NOMO-1 treated with DMSO at 0.1 percent for 48 hours (cell line): ENCODE data around the gene CLTCL1.

ENCODE experiments used
- DNase-seq: peaks from one replicate; lab custom pipeline; 2025; ENCODE audit not compliant: unreplicated experiment; lab: John Stamatoyannopoulos, UW

Gene CLTCL1

DNA sequence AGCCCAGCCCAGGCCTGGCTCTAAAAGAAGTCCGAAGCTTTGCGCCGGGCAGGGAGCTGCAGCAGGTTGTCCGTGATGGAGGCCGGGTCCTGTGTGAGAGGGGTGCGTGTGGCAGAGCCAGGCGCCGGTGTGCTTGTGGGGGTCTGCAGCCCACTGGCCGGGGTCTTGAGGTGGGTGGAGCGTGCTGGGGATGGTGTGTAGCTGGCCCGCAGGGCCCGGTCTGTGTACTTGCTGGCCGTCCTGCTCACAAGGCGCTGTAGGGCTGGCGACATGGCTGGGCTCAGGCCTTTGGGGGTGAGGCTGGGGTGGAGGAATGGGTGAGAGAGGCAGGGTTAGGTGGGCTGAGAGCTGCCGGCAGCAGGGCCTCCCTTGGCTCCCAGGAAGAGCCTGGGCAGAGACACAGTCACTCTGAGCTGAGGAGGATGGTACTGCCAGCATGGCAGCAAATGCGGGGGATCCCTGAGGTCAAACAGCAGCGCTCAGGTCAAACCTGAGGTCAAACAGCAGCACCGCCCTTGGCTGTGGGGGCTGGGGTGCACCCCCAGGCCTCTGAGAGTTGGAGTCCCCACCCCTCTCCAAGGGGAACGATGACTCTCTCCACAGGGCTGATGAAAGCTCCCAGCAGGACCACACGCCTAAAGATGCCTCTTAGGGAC, 157.2 kb downstream of the CLTCL1 start:
- no peak for DNase-seq

DNA sequence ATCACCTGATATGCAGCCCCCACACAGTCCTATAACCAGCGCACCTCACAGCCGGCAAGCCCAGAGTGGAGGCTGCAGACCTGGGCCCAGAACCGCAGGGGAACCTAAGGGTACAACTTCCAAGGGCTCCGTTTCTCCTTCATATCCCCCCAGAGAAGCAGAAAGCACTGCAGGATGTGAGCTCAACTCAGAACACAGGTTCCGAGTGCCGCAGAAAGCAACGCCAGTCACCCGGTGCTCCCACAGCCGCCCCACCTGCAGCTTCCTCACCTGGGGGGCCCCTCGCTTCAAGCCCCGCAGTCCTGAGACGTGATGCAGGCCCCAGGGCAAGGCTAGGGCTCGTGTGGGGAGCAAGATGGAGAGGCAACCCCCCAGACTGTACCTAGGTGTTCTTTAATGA, 158.0 kb downstream of the CLTCL1 start:
- no peak for DNase-seq

DNA sequence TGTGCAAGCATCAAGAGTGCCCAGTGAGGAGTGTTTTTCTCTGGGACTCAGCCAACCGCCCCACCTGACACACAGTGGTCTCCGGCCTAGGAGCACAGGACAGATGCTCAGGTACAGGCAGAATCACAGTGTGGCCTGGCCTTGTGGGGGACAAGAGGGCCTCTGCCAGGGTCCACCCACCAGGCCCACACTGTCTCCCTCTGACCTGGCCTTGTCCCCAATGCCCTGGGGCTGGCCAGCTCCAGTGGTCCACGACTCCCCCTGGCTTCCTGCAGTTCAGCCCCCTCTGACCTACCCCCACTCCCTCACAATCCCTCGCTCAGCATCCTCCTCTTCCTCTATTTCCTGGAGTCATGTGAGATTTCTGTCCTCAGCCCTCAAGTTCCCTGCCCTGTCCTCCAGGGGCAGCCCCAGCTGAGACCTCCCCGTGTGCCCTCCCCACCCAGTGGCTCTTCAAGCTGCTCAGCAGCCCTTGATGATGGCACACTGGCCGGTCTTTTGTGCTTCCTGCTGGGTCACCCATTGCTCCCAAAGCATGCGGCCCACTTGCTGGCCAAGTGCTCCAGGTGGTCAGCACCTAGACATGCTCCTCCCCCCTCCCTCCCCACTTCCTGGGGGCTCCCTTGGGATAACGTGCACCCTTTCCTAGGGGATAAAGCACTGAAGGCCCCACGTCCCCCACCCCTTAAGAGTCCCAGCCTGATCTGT, 158.7 kb downstream of the CLTCL1 start:
- DNase-seq, result no peak

DNA sequence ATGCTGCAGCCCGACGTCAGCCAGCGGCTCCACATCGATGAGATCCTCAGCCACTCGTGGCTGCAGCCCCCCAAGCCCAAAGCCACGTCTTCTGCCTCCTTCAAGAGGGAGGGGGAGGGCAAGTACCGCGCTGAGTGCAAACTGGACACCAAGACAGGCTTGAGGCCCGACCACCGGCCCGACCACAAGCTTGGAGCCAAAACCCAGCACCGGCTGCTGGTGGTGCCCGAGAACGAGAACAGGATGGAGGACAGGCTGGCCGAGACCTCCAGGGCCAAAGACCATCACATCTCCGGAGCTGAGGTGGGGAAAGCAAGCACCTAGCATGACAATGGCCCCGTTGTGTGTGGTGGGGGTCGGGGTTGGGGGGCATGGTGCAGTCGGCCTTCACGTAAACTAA, 159.4 kb downstream of the CLTCL1 start:
- no peak for DNase-seq

DNA sequence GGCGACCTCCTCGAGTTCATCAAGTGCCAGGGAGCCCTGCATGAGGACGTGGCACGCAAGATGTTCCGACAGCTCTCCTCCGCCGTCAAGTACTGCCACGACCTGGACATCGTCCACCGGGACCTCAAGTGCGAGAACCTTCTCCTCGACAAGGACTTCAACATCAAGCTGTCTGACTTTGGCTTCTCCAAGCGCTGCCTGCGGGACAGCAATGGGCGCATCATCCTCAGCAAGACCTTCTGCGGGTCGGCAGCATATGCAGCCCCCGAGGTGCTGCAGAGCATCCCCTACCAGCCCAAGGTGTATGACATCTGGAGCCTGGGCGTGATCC, 159.9 kb downstream of the CLTCL1 start:
- no peak for DNase-seq

DNA sequence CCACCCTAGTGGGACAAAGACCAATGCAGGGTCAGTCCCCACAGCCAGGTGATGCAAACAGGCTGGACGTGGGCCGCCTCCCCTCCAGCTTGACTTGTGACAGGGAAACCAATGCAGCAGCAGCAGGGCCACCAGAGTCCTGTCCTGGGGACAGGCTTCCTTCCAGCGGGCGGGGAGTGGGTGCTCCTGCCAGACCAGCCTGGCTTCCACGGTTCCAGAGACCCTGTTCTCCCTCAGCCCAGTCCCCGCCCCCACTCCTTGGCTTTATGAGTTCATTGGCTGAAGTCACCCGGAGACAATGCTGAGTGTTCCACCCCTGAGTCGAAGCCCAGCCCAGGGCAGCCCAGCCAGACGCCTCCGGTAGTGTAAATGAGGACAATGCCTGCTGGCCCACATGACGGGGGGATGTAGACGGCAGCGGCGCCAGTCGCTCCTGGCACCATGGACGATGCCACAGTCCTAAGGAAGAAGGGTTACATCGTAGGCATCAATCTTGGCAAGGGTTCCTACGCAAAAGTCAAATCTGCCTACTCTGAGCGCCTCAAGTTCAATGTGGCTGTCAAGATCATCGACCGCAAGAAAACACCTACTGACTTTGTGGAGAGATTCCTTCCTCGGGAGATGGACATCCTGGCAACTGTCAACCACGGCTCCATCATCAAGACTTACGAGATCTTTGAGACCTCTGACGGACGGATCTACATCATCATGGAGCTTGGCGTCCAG, 160.4 kb downstream of the CLTCL1 start, which contains the start of gene TSSK2:
TSS of gene TSSK2 (plus strand) at position 350 of the 726 bp plus-strand sequence. CDS start at position 442, 92 bp downstream.
- DNase-seq, result no peak

DNA sequence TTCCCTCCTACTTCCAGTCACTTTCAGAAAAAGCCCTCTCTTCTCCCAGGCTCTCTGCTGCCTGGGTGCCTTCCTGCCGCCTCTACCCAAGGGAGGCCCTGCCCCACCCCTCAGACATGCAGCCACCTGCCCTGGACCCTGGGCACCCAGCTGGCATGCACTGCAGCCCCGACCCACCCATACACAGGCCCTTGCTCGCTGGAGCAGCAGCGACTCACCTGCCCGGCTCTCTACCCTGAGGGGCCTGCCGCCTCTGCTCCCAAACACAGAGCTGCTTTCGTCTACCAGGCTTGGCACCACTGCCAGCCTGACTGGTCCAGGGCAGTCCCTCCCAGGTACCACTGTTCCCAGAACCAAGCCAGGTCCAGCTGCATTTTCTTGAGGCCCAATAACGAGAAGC, 161.6 kb downstream of the CLTCL1 start:
- DNase-seq, result no peak
